GM12878 (cell line): ENCODE measurements around the gene UBE3B. TPM values are rescaled to one million over a fixed set of nuclear protein-coding genes. Genes with fewer than 3 reads are reported as not detected.

Experiments used
- ATAC-seq: fragments of 200-7000 bp; cut with Tn5 transposase; 3 replicates; pipeline ENCODE4 v1.9.1; 2020; ENCODE audit warnings: mild to moderate bottlenecking, moderate library complexity
- BruUV-seq: library from RNA; stranded (reverse); fragments of 400-500 nt; replicated peaks from 2 replicates; lab custom pipeline; 2021; lab: Mats Ljungman, UMichigan
- CTCF ChIA-PET: fragments of 300-600 bp; sonication (Branson Sonifier 250); formaldehyde crosslinking; extraction: SDS; loops from one replicate; lab custom pipeline; 2021; ENCODE audit warnings: inconsistent platforms; lab: Yijun Ruan, JAX
- POLR2A ChIA-PET: fragments of 350-600 bp; formaldehyde crosslinking; extraction: SDS; loops from one replicate; lab custom pipeline; 2021; ENCODE audit warnings: inconsistent platforms; lab: Charles Lee
- RAD21 ChIA-PET: fragments of 300-600 bp; sonication (Branson Sonifier 250); formaldehyde crosslinking; loops from one replicate; lab custom pipeline; 2023; ENCODE audit warnings: antibody characterized with exemption; ENCODE audit not compliant: unreplicated experiment; lab: Charles Lee
- SMC1A ChIA-PET: fragments of 300-600 bp; sonication (Branson Sonifier 250); formaldehyde crosslinking; loops from one replicate; lab custom pipeline; 2023; ENCODE audit not compliant: unreplicated experiment, uncharacterized antibody; lab: Charles Lee
- DNase-seq: peaks from one replicate; pipeline ENCODE4 v3.0.0-alpha.2; 2011; ENCODE audit warnings: low read depth, low spot score
- FAIRE-seq: peaks from 3 replicates; lab custom pipeline; 2011; peaks lifted over from hg19 to GRCh38; lab: Jason Lieb, UNC
- H2AFZ ChIP-seq: 2 replicates; pipeline ENCODE4 v1.6.0; 2011; ENCODE audit warnings: low read depth, low read length, control low read depth; ENCODE audit not compliant: control insufficient read depth
- H3K27ac ChIP-seq: 2 replicates; pipeline ENCODE4 v1.5.1; 2011; ENCODE audit warnings: control low read depth; ENCODE audit not compliant: control insufficient read depth, insufficient read depth
- H3K27me3 ChIP-seq, 2 experiments: replicated peaks in 1 of 2; 2 replicates each; pipeline versions ENCODE4 v1.6.0 to v1.6.1; 2011; ENCODE audit warnings: low read length in 1 of 2; ENCODE audit not compliant: control insufficient read depth in 2 of 2, insufficient read depth in 2 of 2
- H3K36me3 ChIP-seq, 2 experiments: 2 replicates each; pipeline ENCODE4 v1.5.1; 2011; ENCODE audit warnings: low read length in 1 of 2; ENCODE audit not compliant: control insufficient read depth in 2 of 2, insufficient read depth in 2 of 2
- H3K4me1 ChIP-seq: 2 replicates; pipeline ENCODE4 v1.6.1; 2011; ENCODE audit warnings: mild to moderate bottlenecking, low read length, moderate library complexity, mixed read lengths; ENCODE audit not compliant: control insufficient read depth, insufficient read depth
- H3K4me2 ChIP-seq: 2 replicates; pipeline ENCODE4 v1.6.0; 2011; ENCODE audit warnings: control low read depth; ENCODE audit not compliant: control insufficient read depth, insufficient read depth
- H3K4me3 ChIP-seq: fragments of 200-600 bp; sonication (generic); 2 replicates; pipeline ENCODE4 v1.5.1; 2016
- H3K79me2 ChIP-seq: 2 replicates; pipeline ENCODE4 v1.6.0; 2011; ENCODE audit warnings: low read length; ENCODE audit not compliant: control insufficient read depth, insufficient read depth
- H3K9ac ChIP-seq: 2 replicates; pipeline ENCODE4 v1.8.0; 2011; ENCODE audit warnings: low read length, control low read depth, mixed read lengths; ENCODE audit not compliant: control insufficient read depth, insufficient read depth
- H3K9me3 ChIP-seq: replicated peaks from 3 replicates; pipeline ENCODE4 v1.5.1; 2011; ENCODE audit warnings: mild to moderate bottlenecking, low read length; ENCODE audit not compliant: control insufficient read depth, insufficient read depth
- H4K20me1 ChIP-seq: 2 replicates; pipeline ENCODE4 v1.6.0; 2011; ENCODE audit not compliant: control insufficient read depth, insufficient read depth
- CHD1 ChIP-seq: IDR thresholded peaks from 2 replicates; pipeline ENCODE4 v1.6.1; 2012; ENCODE audit warnings: low read depth, low read length, improper control_type of control experiment
- ESRRA ChIP-seq: IDR thresholded peaks from 2 replicates; pipeline ENCODE4 v1.6.1; 2012; ENCODE audit warnings: mild to moderate bottlenecking, low read length, improper control_type of control experiment
- ETV6 ChIP-seq, 2 experiments: fragments of 450-650 bp in 1 of 2; IDR thresholded peaks in 1 of 2; conservative IDR thresholded peaks in 1 of 2; 2 replicates each; pipeline ENCODE4 v1.6.1; 2014; ENCODE audit warnings: antibody characterized with exemption in 1 of 2, borderline replicate concordance in 1 of 2, low read depth in 1 of 2, mild to moderate bottlenecking in 1 of 2, moderate library complexity in 1 of 2
- LARP7 ChIP-seq: fragments of 450-650 bp; IDR thresholded peaks from 2 replicates; pipeline ENCODE4 v1.6.1; 2017; ENCODE audit warnings: mild to moderate bottlenecking
- MYC ChIP-seq: IDR thresholded peaks from 2 replicates; pipeline ENCODE4 v1.6.1; 2011; ENCODE audit warnings: mild to moderate bottlenecking, low read length, moderate library complexity, inconsistent platforms; ENCODE audit not compliant: insufficient read depth, insufficient replicate concordance, insufficient read length, severe bottlenecking
- PML ChIP-seq: IDR thresholded peaks from 2 replicates; pipeline ENCODE4 v1.6.1; 2012; ENCODE audit warnings: low read length, inconsistent platforms
- RUNX3 ChIP-seq: IDR thresholded peaks from 2 replicates; pipeline ENCODE4 v1.6.1; 2012; ENCODE audit warnings: low read length, inconsistent platforms
- TCF12 ChIP-seq: IDR thresholded peaks from 2 replicates; pipeline ENCODE4 v1.6.1; 2011; ENCODE audit warnings: low read depth, mild to moderate bottlenecking, low read length
- ZNF207 ChIP-seq: fragments of 450-650 bp; IDR thresholded peaks from 2 replicates; pipeline ENCODE4 v1.6.1; 2014; ENCODE audit warnings: antibody characterized with exemption, mild to moderate bottlenecking, borderline replicate concordance
- WGBS: methylation state at CpG from one replicate; pipeline ENCODE4 v1.1.6; 2016; ENCODE audit warnings: low lambda C conversion rate; ENCODE audit not compliant: insufficient replicate concordance, insufficient coverage; ENCODE audit errors: missing lambda C conversion rate; 5-methylcytosine and 5-hydroxymethylcytosine counted together
- in situ Hi-C: fragments of 300-500 bp; cut with MboI; formaldehyde crosslinking; loops from 9 replicates; pipeline ENCODE4 v1.14.3; 2018; ENCODE audit warnings: mixed read lengths
- intact Hi-C: fragments of 100-400 bp; cut with micrococcal nuclease; formaldehyde crosslinking; loops from one replicate; pipeline ENCODE4 v1.14.2; 2022; ENCODE audit not compliant: unreplicated experiment
- polyA plus RNA-seq, 11 experiments: library from polyadenylated mRNA; depleted of rRNA in 4 of 11; unstranded in 6 of 11; stranded (reverse) in 5 of 11; fragments of >200 nt; fragmentation: Nextera tagmentation in 4 of 11; fragmentation: Illumina TruSeq in 1 of 11; extraction: Ambion mirVana in 4 of 11; extraction: Trizol in 1 of 11; gene quantifications; 1 replicate in 1 of 11; 2 replicates in 10 of 11; pipeline versions ENCODE4 v1.2.1 to v1.2.3, GENCODE V29; 2011 to 2016; ENCODE audit warnings: inconsistent platforms in 2 of 11, missing spikeins in 2 of 11, low read depth in 1 of 11
- total RNA-seq, 4 experiments: library from RNA; depleted of rRNA in 3 of 4; stranded (reverse); fragments of >200 nt in 3 of 4; fragmentation: Illumina TruSeq in 1 of 4; extraction: Trizol in 1 of 4; gene quantifications; 2 replicates each; pipeline versions ENCODE4 v1.2.1 to v1.2.3, GENCODE V29; 2013 to 2021

Gene UBE3B
- total and polyA plus RNA-seq, 10 of the 15 experiments (the other 5 are each of a cell fraction or from before 2014, with no cell fraction given) = 7.4 to 25.3 (median 17.1) TPM

- Histone ChIP-seq H4K20me1 (no peaks in the 10 kb centered on the region), H3K4me1 (peaks cover 3% of the 10 kb centered on the region; the same call in 1 of the 2 replicates), H3K4me2 (no peak overlapping the region), H3K4me3 (no peak overlapping the region), H3K9ac (no peak overlapping the region), H3K27me3 (no peaks in the 10 kb centered on the region), H3K36me3 (peaks cover 10 to 13% of the 10 kb centered on the region in 2 experiments), H2AFZ (no peak overlapping the region), H3K79me2 (no peaks in the 10 kb centered on the region; the same call in 1 of the 2 replicates), H3K27ac (no peak overlapping the region), H3K9me3 (no peaks in the 10 kb centered on the region)
- no peak for FAIRE-seq
- DNase-seq = no peak
- CTCF ChIA-PET = interaction anchor here (0.5 to 1.1 kb wide), 2 partner anchors 12 to 24 kb away, joined by 3 to 4 read pairs; no protein-coding TSS in a partner anchor
- TF ChIP-seq TCF12 = no peak
- TF ChIP-seq PML = no peak
- no peak for TF ChIP-seq ESRRA
- TF ChIP-seq MYC = no peak
- no peak for TF ChIP-seq ZNF207
- TF ChIP-seq ETV6 (conservative IDR thresholded peaks at IDR 0.05 in 1 of 2, IDR thresholded peaks at IDR 0.05 in 1 of 2; ENCODE audit: borderline replicate concordance in 1 of 2, low read depth in 1 of 2) = no peak
- TF ChIP-seq CHD1 = no peak
- SMC1A ChIA-PET = no interaction called here
- intact Hi-C loops (no loop called here), in situ Hi-C loops (no loop called here)
- WGBS = 26% methylated on average over 2 of the region's 2 CpGs
- BruUV-seq = no TSS peak
- ATAC-seq = no peak
- POLR2A ChIA-PET = no interaction called here
- RAD21 ChIA-PET = no interaction called here
Observed at GRCh38 chr12:109466305-109466704, 11.1 kb upstream of the UBE3B start.

- Histone ChIP-seq H3K9ac (no peak overlapping the region), H3K27me3 (no peaks in the 10 kb centered on the region), H3K36me3 (peaks cover 10 to 13% of the 10 kb centered on the region in 2 experiments), H3K4me2 (no peak overlapping the region), H3K4me1 (no peaks in the 10 kb centered on the region), H3K79me2 (no peaks in the 10 kb centered on the region; the same call in 1 of the 2 replicates), H3K27ac (no peak overlapping the region), H3K4me3 (no peak overlapping the region), H2AFZ (no peak overlapping the region), H3K9me3 (no peaks in the 10 kb centered on the region), H4K20me1 (no peaks in the 10 kb centered on the region)
- no peak for TF ChIP-seq LARP7
- no peak for TF ChIP-seq RUNX3
- intact Hi-C loops (no loop called here), in situ Hi-C loops (no loop called here)
- WGBS = 73% methylated on average over 3 of the region's 3 CpGs
- no TSS peak for BruUV-seq
- FAIRE-seq (no peak), ATAC-seq (no peak), DNase-seq (no peak)
- ChIA-PET CTCF (interaction anchor here (0.5 kb wide), 1 partner anchor 24 kb away, joined by 3 read pairs; no protein-coding TSS in a partner anchor), POLR2A (no interaction called here), SMC1A (no interaction called here), RAD21 (no interaction called here)
Observed at GRCh38 chr12:109466821-109467220, 10.6 kb upstream of the UBE3B start.
